Activated CD8-positive, alpha-beta memory T cell treated with anti-CD3 and anti-CD28 coated beads, Interleukin-2, amount 50 U/mL, for 24 hours (primary cell): ENCODE results near the gene ARTN.

ENCODE experiments used
- DNase-seq: peaks from one replicate; pipeline ENCODE4 v3.0.0-alpha.2; 2020; ENCODE audit errors: extremely low read depth

Gene ARTN

DNA sequence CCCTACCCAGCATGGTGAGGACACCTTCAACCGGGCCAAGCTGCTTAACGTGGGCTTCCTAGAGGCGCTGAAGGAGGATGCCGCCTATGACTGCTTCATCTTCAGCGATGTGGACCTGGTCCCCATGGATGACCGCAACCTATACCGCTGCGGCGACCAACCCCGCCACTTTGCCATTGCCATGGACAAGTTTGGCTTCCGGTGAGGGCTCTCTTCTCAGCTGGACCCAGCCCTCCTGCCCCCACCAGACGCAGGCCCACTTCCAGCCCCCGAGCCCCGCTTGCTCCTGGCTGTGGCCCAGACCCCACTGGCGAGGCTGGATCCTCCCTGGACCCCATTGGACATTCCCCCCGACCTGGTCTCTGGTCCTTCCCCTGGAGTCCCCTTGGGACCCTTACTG is 51.3 kb downstream of the ARTN start:
- DNase-seq: no peak

GRCh38 chr1:43985984-43986595 is 52.5 kb downstream of the ARTN start:
- DNase-seq: no peak

- DNase-seq: no peak
Measured at GRCh38 chr1:43986712-43987111, 53.1 kb downstream of the ARTN start.
